Mesenchymal stem cell (in vitro differentiated cells and primary cell): ENCODE measurements around the gene FGFRL1.

Experiments
- DNase-seq: peaks from one replicate; pipeline ENCODE4 v3.0.0-alpha.2; 2013
- H2AFZ ChIP-seq: one replicate; pipeline ENCODE4 v1.6.1; 2013; ENCODE audit warnings: low read depth, mild to moderate bottlenecking, control low read depth, inconsistent platforms, low read length, moderate library complexity
- H2AK5ac ChIP-seq: 2 replicates; pipeline ENCODE4 v1.6.1; 2013; ENCODE audit warnings: low read length, moderate library complexity, mild to moderate bottlenecking, inconsistent platforms; ENCODE audit not compliant: severe bottlenecking
- H2BK120ac ChIP-seq: one replicate; pipeline ENCODE4 v1.6.1; 2013; ENCODE audit warnings: low read depth, mild to moderate bottlenecking, inconsistent platforms, low read length, moderate library complexity
- H2BK12ac ChIP-seq, 2 experiments: one replicate each; pipeline ENCODE4 v1.6.1; 2013; ENCODE audit warnings: inconsistent platforms in 2 of 2, low read length in 2 of 2, mild to moderate bottlenecking in 2 of 2, moderate library complexity in 2 of 2, control low read depth in 1 of 2
- H2BK15ac ChIP-seq: one replicate; pipeline ENCODE4 v1.6.1; 2013; ENCODE audit warnings: mild to moderate bottlenecking, low read depth, inconsistent platforms; ENCODE audit not compliant: poor library complexity, severe bottlenecking
- H2BK5ac ChIP-seq: 2 replicates; pipeline ENCODE4 v1.6.1; 2013; ENCODE audit warnings: low read depth, mild to moderate bottlenecking, low read length, control low read depth, inconsistent platforms; ENCODE audit not compliant: poor library complexity, severe bottlenecking
- H3K14ac ChIP-seq, 2 experiments: one replicate each; pipeline ENCODE4 v1.6.1; 2013; ENCODE audit warnings: inconsistent platforms in 2 of 2, low read length in 2 of 2, control low read depth in 1 of 2, mild to moderate bottlenecking in 1 of 2, moderate library complexity in 1 of 2
- H3K18ac ChIP-seq, 2 experiments: one replicate each; pipeline ENCODE4 v1.6.1; 2013; ENCODE audit warnings: inconsistent platforms in 2 of 2, low read length in 2 of 2, control low read depth in 1 of 2, low read depth in 1 of 2, mild to moderate bottlenecking in 1 of 2
- H3K23ac ChIP-seq, 2 experiments: one replicate each; pipeline ENCODE4 v1.6.1; 2013; ENCODE audit warnings: inconsistent platforms in 2 of 2, low read length in 2 of 2, mild to moderate bottlenecking in 2 of 2, moderate library complexity in 2 of 2, control low read depth in 1 of 2
- H3K27ac ChIP-seq: 2 replicates; pipeline ENCODE4 v1.5.1; 2013; ENCODE audit warnings: mild to moderate bottlenecking, moderate library complexity, low read length, control low read depth, inconsistent platforms; ENCODE audit not compliant: poor library complexity, severe bottlenecking
- H3K27me3 ChIP-seq, 2 experiments: 2 replicates each; pipeline versions ENCODE4 v1.6.1 to v1.7.0; 2013; ENCODE audit warnings: low read length in 2 of 2, mild to moderate bottlenecking in 2 of 2, moderate library complexity in 2 of 2, control low read depth in 1 of 2, inconsistent platforms in 1 of 2; ENCODE audit not compliant: control insufficient read depth in 1 of 2, insufficient read depth in 1 of 2
- H3K36me3 ChIP-seq, 2 experiments: 2 replicates each; pipeline versions ENCODE4 v1.6.1 to v1.7.0; 2013; ENCODE audit warnings: low read length in 2 of 2, control low read depth in 1 of 2, inconsistent platforms in 1 of 2, low read depth in 1 of 2, mild to moderate bottlenecking in 1 of 2; ENCODE audit not compliant: insufficient read depth in 2 of 2, control insufficient read depth in 1 of 2
- H3K4ac ChIP-seq, 2 experiments: one replicate each; pipeline ENCODE4 v1.6.1; 2013; ENCODE audit warnings: inconsistent platforms in 2 of 2, low read length in 2 of 2, mild to moderate bottlenecking in 2 of 2, moderate library complexity in 2 of 2, control low read depth in 1 of 2, low read depth in 1 of 2
- H3K4me1 ChIP-seq: 2 replicates; pipeline ENCODE4 v1.6.1; 2013; ENCODE audit warnings: low read depth, low read length, control low read depth; ENCODE audit not compliant: control insufficient read depth, insufficient read depth
- H3K4me2 ChIP-seq: 2 replicates; pipeline ENCODE4 v1.6.1; 2013; ENCODE audit warnings: low read length, mild to moderate bottlenecking, inconsistent platforms; ENCODE audit not compliant: poor library complexity, severe bottlenecking
- H3K4me3 ChIP-seq, 2 experiments: 2 replicates each; pipeline versions ENCODE4 v1.5.1 to v1.7.0; 2013; ENCODE audit warnings: low read length in 2 of 2, mild to moderate bottlenecking in 2 of 2, control low read depth in 1 of 2, low read depth in 1 of 2; ENCODE audit not compliant: insufficient read depth in 1 of 2
- H3K79me1 ChIP-seq: replicated peaks from 2 replicates; pipeline ENCODE4 v1.6.1; 2013; ENCODE audit warnings: mild to moderate bottlenecking, control low read depth, low read length, inconsistent platforms; ENCODE audit not compliant: poor library complexity, severe bottlenecking
- H3K9ac ChIP-seq: 2 replicates; pipeline ENCODE4 v1.7.0; 2013; ENCODE audit warnings: mild to moderate bottlenecking, low read length, moderate library complexity
- H3K9me3 ChIP-seq: 2 replicates; pipeline ENCODE4 v1.7.0; 2013; ENCODE audit warnings: mild to moderate bottlenecking, low read length; ENCODE audit not compliant: control insufficient read depth
- H4K8ac ChIP-seq: one replicate; pipeline ENCODE4 v1.6.1; 2013; ENCODE audit warnings: inconsistent platforms, mild to moderate bottlenecking, low read length, moderate library complexity
- H4K91ac ChIP-seq: one replicate; pipeline ENCODE4 v1.6.1; 2013; ENCODE audit warnings: mild to moderate bottlenecking, low read length, inconsistent platforms
- WGBS: methylation state at CpG from one replicate; pipeline ENCODE4 v1.1.7; 2013; ENCODE audit warnings: mixed read lengths; 5-methylcytosine and 5-hydroxymethylcytosine counted together

FGFRL1 gene

DNA sequence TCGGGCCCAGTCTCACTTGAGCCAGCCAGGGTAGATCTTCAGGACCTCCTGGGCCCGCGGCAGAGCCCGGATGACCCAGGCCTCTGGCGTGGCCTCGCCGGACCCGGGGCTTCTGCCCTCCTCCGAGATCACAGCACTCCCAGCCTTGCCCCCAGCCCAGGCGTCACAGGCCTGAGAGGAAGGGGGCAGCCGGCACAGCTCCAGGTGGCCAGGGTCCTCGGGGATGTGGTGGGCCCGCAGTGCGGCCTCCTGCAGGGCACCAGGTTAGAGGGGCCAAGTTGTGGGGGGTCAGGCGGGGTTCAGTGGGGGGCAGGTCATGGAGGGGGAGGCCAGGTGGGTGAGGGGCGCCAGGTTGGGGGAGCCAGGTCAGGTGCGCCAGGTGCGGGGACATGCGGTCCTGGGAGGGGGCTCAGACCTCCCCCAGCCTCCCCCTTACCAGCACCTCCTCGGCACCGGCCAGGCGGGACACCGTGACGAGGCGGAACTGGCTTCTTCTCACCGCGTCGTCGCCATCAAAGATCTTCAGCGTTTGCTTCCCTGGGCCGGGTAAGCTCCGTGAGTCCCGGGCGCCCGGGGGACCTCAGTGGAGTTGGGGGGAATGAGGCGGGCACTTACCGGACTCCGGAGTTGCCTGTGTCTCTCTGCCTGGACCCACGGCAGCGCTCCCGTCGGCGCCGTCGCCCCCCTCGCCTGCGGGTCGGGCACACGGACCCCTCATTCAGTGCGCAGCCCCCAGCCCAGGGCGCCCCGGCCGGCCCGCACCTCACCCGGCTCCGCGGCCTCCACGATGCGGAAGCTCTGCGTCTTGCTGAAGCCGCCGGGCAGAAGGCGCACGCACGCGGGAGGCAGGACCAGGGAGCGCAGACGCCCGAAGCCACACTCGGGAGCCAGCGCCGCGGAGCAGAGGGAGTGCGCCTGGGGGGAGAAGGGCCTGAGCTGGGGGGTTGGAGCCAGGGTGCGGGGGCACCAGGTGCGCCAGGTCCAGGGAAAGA, 44.0 kb upstream of the FGFRL1 start:
- H4K8ac ChIP-seq = peak overlapping the region; percentile 32
- H3K23ac ChIP-seq = no peak overlapping the region
- H3K36me3 ChIP-seq = peaks cover 39 to 79% of the 10 kb centered on the region in 2 experiments
- H2AFZ ChIP-seq = no peak overlapping the region
- no peak for DNase-seq
- H3K14ac ChIP-seq = peak overlapping the region in 1 of 2 experiments; percentile 26
- H2BK15ac ChIP-seq = peak overlapping the region; percentile 34
- no peak overlapping the region for H2BK12ac ChIP-seq
- peaks cover 31% of the 10 kb centered on the region for H3K4me1 ChIP-seq
- H3K4me3 ChIP-seq = peak overlapping the region in 1 of 2 experiments; percentile 1
- H2AK5ac ChIP-seq = no peak overlapping the region
- no peak overlapping the region for H2BK120ac ChIP-seq
- H3K4ac ChIP-seq = no peak overlapping the region
- peak overlapping the region; percentile 16 for H4K91ac ChIP-seq
- peaks cover 31% of the 10 kb centered on the region for H3K79me1 ChIP-seq
- H2BK5ac ChIP-seq = no peak overlapping the region
- no peaks in the 10 kb centered on the region for H3K9me3 ChIP-seq
- no peaks in the 10 kb centered on the region for H3K27me3 ChIP-seq
- no peak overlapping the region for H3K4me2 ChIP-seq
- no peak overlapping the region for H3K27ac ChIP-seq
- 42% methylated on average over 60 of the region's 76 CpGs for WGBS
- no peak overlapping the region for H3K9ac ChIP-seq
- no peak overlapping the region for H3K18ac ChIP-seq

- H3K9ac ChIP-seq = no peak overlapping the region
- H4K8ac ChIP-seq = no peak overlapping the region
- H3K9me3 ChIP-seq = no peaks in the 10 kb centered on the region
- H2BK5ac ChIP-seq = no peak overlapping the region
- no peaks in the 10 kb centered on the region for H3K27me3 ChIP-seq
- no peak overlapping the region for H3K18ac ChIP-seq
- peak overlapping the region in 1 of 2 experiments; percentile 5 for H3K23ac ChIP-seq
- H3K36me3 ChIP-seq = peaks cover 33 to 71% of the 10 kb centered on the region in 2 experiments
- H2BK15ac ChIP-seq = no peak overlapping the region
- no peak for DNase-seq
- no peak overlapping the region for H4K91ac ChIP-seq
- peaks cover 35% of the 10 kb centered on the region for H3K4me1 ChIP-seq
- H3K4ac ChIP-seq = no peak overlapping the region
- no peak overlapping the region for H2BK120ac ChIP-seq
- no peak overlapping the region for H2AK5ac ChIP-seq
- WGBS = 34% methylated on average over 20 of the region's 24 CpGs
- H2BK12ac ChIP-seq = no peak overlapping the region
- H3K4me3 ChIP-seq = no peak overlapping the region
- peak overlapping the region in 1 of 2 experiments; percentile 35 for H3K14ac ChIP-seq
- no peak overlapping the region for H2AFZ ChIP-seq
- H3K79me1 ChIP-seq = peaks cover 36% of the 10 kb centered on the region
- H3K27ac ChIP-seq = no peak overlapping the region
- no peak overlapping the region for H3K4me2 ChIP-seq
These were observed 43.2 kb upstream of the FGFRL1 start for GRCh38 chr4:968221-968620.

DNA sequence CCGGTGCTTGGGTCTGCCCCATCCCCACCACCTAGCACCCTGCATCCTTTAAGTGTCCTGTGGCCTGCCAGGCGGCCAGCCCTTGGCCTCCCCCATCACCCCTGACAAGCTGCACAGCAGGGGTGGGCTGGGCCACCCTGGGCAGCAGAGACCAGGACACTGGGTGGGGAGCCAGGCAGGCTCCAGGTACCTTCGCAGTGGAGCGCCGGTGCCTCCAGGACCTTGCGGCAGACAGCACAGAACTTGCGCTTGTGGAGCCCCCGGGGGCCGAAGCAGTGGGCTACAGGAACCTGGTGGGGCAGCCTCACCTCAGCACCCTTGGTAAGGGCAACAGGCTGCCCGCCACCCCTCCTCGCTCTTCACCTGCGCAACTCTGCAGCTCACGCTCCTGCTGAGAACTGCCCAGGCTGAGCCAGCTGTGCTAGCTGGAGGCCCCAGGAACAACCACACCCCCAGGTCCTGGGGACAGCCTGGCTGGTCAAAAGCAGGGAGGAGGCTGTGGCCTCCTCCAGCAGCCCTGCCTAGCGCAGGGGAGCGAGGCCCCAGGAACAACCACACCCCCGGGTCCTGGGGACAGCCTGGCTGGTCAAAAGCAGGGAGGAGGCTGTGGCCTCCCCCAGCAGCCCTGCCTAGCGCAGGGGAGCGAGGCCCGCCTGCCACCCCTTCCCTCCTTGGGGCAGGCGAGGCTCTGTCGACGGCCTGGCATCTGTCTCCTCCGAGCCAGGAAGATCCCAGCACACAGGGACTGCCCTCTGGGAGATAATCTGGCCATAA, 42.6 kb upstream of the FGFRL1 start:
- Histone ChIP-seq H3K36me3 (peaks cover 33 to 65% of the 10 kb centered on the region in 2 experiments), H4K91ac (peak overlapping the region; percentile 48), H3K4me1 (peaks cover 38% of the 10 kb centered on the region), H3K27me3 (no peaks in the 10 kb centered on the region), H2AK5ac (no peak overlapping the region), H3K9me3 (no peaks in the 10 kb centered on the region), H3K27ac (no peak overlapping the region), H2AFZ (no peak overlapping the region), H3K4me3 (no peak overlapping the region), H3K23ac (no peak overlapping the region), H2BK120ac (no peak overlapping the region), H3K18ac (no peak overlapping the region), H2BK12ac (no peak overlapping the region), H2BK15ac (no peak overlapping the region), H2BK5ac (no peak overlapping the region), H3K79me1 (peaks cover 36% of the 10 kb centered on the region), H3K4ac (no peak overlapping the region), H3K14ac (no peak overlapping the region), H3K9ac (no peak overlapping the region), H3K4me2 (no peak overlapping the region), H4K8ac (no peak overlapping the region)
- DNase-seq = no peak
- 80% methylated on average over 23 of the region's 23 CpGs for WGBS
